Activated naive CD8-positive, alpha-beta T cell treated with anti-CD3 and anti-CD28 coated beads, Interleukin-2, amount 10 ng/mL, durations not matched to agents 7 days and 5 days (primary cell): ENCODE measurements around the gene TRAF5. TPM values are rescaled to one million over a fixed set of nuclear protein-coding genes. Genes with fewer than 3 reads are reported as not detected.

Experiments
- ATAC-seq: fragments of 150-1000 bp; cut with Tn5 transposase; one replicate; pipeline ENCODE4 v1.10.0; 2021; ENCODE audit warnings: low read depth, moderate library complexity
- POLR2A ChIA-PET: fragments of 350-600 bp; sonication (Branson Sonifier 250); formaldehyde crosslinking; loops from one replicate; lab custom pipeline; 2021; ENCODE audit warnings: antibody characterized with exemption; lab: Charles Lee
- DNase-seq: peaks from one replicate; pipeline ENCODE4 v3.0.0; 2021
- H3K27ac Mint-ChIP-seq: one replicate; pipeline ENCODE4 v1.8.0; 2022; ENCODE audit warnings: mild to moderate bottlenecking, mixed read lengths
- H3K27me3 Mint-ChIP-seq: one replicate; pipeline ENCODE4 v1.8.0; 2022; ENCODE audit warnings: mild to moderate bottlenecking, moderate library complexity, mixed read lengths
- H3K36me3 Mint-ChIP-seq: one replicate; pipeline ENCODE4 v1.8.0; 2021; ENCODE audit warnings: mild to moderate bottlenecking, mixed read lengths
- H3K4me1 Mint-ChIP-seq: one replicate; pipeline ENCODE4 v1.8.0; 2021; ENCODE audit warnings: mixed read lengths
- H3K4me3 Mint-ChIP-seq: one replicate; pipeline ENCODE4 v1.8.0; 2022; ENCODE audit warnings: mild to moderate bottlenecking, moderate library complexity, mixed read lengths
- H3K9me3 Mint-ChIP-seq: one replicate; pipeline ENCODE4 v1.8.0; 2021; ENCODE audit warnings: mixed read lengths
- total RNA-seq, 2 experiments: library from RNA; stranded (reverse); gene quantifications; one replicate each; pipeline ENCODE4 v1.2.3, GENCODE V29; 2021

TRAF5 gene
- total RNA-seq, 2 experiments from 2014 or later = 82.2 to 84.0 TPM

DNA sequence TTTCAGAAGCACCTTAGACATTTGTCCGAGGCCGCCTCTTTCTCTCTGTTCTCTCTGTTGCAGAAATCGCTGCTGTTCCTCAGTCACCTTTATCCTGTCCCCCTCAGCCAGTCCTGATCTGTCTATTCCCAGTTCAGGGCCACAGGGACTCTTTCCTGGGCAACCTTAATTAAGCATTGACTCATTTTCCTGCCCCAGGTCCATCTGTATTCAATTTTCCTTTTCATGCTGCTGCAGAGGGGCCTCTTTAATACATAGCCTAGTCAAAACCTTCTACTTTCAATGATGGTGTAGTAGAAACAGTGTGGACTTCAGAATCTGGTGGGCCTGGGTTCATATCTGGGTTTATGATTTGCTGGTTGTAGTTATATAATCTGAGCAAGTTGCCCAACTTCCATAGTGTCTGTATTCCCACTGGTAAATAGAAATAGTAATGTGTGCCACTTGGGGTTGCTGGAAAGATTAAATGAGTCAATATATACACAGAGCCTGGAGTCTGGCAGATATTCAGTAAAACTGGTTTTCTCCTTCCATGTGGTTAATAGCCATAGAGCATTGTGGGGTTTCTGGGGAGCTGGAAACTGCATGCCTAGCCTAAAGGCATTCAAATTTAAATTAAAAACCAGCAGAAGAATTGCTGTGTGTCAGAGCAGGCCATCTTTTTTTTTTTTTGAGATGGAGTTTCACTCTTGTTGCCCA, 4.5 kb downstream of the TRAF5 start:
- Mint-ChIP-seq H3K27me3 (no peaks in the 10 kb centered on the region), H3K4me1 (peaks cover 72% of the 10 kb centered on the region), H3K9me3 (no peaks in the 10 kb centered on the region), H3K27ac (peak overlapping the region; percentile 94), H3K4me3 (peak overlapping the region; percentile 92), H3K36me3 (peaks cover 25% of the 10 kb centered on the region)
- DNase-seq = no peak
- ATAC-seq = no peak
- POLR2A ChIA-PET = no interaction called here

DNA sequence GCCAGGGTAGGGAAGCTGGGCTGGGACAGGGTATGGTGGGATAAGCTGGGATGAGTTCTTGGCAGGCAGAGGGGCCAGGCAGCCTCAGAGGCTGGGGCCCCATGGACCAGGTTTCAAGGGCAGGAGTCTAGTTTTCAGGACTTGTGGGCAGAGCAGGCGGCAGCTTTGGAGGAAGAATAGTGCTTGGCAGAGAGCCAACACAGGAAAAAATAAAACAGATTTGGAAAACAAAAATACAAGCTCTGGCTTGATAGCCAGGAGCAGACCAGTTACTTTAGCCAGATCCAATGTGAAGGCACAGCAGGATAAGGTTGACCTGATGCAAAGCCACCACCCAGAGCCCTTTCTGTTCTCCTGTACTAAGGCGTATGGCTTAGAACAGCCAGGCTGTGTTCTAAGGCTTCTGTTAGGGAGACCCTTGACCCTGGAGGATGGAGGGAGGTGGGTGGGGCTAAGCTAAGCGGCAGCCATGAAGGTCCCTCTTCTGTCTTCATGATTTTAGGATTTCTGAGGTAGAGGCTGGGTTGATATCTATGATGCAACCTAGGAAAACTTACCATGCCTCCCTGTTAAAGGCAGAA, 5.5 kb downstream of the TRAF5 start:
- ATAC-seq (no peak), DNase-seq (no peak)
- H3K27ac Mint-ChIP-seq = peak overlapping the region; percentile 25
- no peak overlapping the region for H3K4me3 Mint-ChIP-seq
- peaks cover 78% of the 10 kb centered on the region for H3K4me1 Mint-ChIP-seq
- no peaks in the 10 kb centered on the region for H3K9me3 Mint-ChIP-seq
- POLR2A ChIA-PET = no interaction called here
- peaks cover 28% of the 10 kb centered on the region for H3K36me3 Mint-ChIP-seq
- H3K27me3 Mint-ChIP-seq = no peaks in the 10 kb centered on the region

DNA sequence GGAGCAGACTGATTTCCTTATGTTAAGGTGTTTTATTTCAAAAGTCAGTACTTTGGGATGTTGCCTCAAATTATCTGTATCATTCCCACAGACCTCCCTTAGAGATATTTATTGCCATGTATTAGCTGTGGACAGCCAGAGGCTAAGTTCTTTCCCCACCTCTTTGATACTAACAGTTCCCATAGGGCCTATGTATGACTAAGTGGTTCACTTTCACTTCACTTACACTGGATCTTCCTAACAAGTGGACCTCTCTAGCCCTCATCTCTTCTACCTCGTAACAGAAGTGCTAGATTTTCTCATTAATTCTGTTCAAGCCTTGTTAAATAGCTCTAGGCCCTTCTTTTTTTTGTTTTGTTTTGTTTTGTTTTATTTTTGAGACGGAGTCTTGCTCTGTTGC, 6.2 kb downstream of the TRAF5 start:
- ATAC-seq (no peak), DNase-seq (no peak)
- peaks cover 82% of the 10 kb centered on the region for H3K4me1 Mint-ChIP-seq
- POLR2A ChIA-PET = interaction anchor here (0.9 kb wide), 1 partner anchor 50 kb away, joined by 3 read pairs; no protein-coding TSS in a partner anchor
- H3K27ac Mint-ChIP-seq = peak overlapping the region; percentile 5
- H3K27me3 Mint-ChIP-seq = no peaks in the 10 kb centered on the region
- H3K36me3 Mint-ChIP-seq = peaks cover 35% of the 10 kb centered on the region
- no peaks in the 10 kb centered on the region for H3K9me3 Mint-ChIP-seq
- no peak overlapping the region for H3K4me3 Mint-ChIP-seq

DNA sequence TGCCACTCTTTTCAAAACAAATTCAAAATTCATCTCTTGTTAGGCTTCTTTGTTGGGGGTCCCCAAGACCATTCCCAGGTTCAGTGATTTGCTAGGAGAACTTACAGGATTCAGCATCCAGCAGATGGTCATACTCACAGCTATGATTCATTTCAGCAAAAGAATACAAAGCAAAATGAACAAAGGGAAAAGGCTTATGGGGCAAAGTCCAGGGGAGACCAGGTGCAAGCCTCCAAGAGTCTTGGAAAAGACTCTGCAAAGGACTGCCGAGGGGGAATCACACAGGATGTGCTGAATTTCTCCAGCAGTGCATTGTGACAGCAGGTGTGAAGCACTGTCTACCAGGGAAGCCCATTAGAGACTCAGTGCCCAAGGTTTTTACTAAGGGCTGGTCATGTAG, 7.3 kb downstream of the TRAF5 start:
- no peaks in the 10 kb centered on the region for H3K27me3 Mint-ChIP-seq
- ATAC-seq (no peak), DNase-seq (no peak)
- H3K9me3 Mint-ChIP-seq = no peaks in the 10 kb centered on the region
- peak overlapping the region; percentile 65 for H3K27ac Mint-ChIP-seq
- POLR2A ChIA-PET = no interaction called here
- peaks cover 33% of the 10 kb centered on the region for H3K36me3 Mint-ChIP-seq
- H3K4me3 Mint-ChIP-seq = no peak overlapping the region
- H3K4me1 Mint-ChIP-seq = peaks cover 77% of the 10 kb centered on the region

DNA sequence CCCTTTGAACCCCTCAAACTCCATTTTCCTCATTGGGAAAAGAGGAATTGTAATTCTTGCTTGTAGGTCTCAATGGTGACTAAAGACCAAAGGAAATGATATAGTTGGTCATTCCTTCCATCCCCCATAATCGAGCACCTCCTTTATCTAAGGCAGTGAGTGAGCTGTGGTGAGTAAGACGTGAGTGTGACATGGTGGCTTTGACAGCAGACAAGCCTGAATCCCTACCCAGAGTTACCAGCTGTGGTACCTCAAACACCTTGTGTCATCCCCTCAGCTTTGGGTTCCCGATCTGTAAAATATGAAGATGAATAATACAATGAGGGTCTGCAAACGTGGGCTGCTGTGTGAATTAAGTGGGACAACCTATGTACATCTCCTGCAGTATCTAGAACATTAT, 8.4 kb downstream of the TRAF5 start:
- Mint-ChIP-seq H3K36me3 (peaks cover 34% of the 10 kb centered on the region), H3K27me3 (no peaks in the 10 kb centered on the region), H3K9me3 (no peaks in the 10 kb centered on the region), H3K4me3 (peak overlapping the region; percentile 77), H3K4me1 (peaks cover 75% of the 10 kb centered on the region), H3K27ac (peak overlapping the region; percentile 91)
- ATAC-seq (no peak), DNase-seq (no peak)
- POLR2A ChIA-PET = interaction anchor here (1.6 to 3.3 kb wide), 3 partner anchors 7 to 76 kb away, joined by 3 to 18 read pairs (median 14); partner anchors contain the start of gene RCOR3

DNA sequence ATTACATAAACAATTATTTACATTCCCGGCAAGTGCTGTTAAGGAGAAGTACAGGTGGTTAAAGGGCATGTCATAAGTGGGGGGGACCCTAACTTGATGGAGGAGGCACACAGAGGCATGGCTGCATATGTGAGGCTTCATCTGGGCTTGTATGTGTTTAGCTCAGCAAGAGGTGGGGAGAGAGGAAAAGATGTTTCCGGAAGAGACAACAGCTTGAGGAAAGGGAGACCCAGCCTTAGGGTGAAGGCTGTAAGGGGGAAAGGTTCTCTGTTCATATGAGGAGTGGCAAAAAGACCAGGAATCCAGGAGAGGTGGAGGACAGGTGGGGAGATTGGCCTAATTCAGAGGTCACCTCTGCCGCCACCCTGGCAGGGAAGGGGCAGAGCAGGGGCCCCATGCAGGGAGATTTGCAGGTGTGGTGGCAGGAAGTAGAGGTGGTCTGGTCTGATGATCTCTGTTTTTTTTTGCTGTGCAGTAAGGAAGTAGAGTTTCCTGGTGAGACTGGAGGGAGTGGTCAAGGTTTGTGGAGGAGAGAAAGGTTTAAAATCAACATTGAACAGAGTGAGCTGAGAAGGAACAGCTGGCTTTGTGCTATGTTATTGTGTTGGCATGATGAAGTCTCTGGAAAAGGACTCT, 9.0 kb downstream of the TRAF5 start:
- H3K9me3 Mint-ChIP-seq = no peaks in the 10 kb centered on the region
- peaks cover 28% of the 10 kb centered on the region for H3K36me3 Mint-ChIP-seq
- peak overlapping the region; percentile 77 for H3K4me3 Mint-ChIP-seq
- H3K27ac Mint-ChIP-seq = peak overlapping the region; percentile 91
- POLR2A ChIA-PET = interaction anchor here (0.7 to 3.3 kb wide), 5 partner anchors 8 to 77 kb away, joined by 3 to 18 read pairs (median 5); partner anchors contain the start of gene RCOR3
- H3K27me3 Mint-ChIP-seq = no peaks in the 10 kb centered on the region
- peak; percentile 83 for ATAC-seq
- DNase-seq = peak; percentile 59
- H3K4me1 Mint-ChIP-seq = peaks cover 70% of the 10 kb centered on the region

DNA sequence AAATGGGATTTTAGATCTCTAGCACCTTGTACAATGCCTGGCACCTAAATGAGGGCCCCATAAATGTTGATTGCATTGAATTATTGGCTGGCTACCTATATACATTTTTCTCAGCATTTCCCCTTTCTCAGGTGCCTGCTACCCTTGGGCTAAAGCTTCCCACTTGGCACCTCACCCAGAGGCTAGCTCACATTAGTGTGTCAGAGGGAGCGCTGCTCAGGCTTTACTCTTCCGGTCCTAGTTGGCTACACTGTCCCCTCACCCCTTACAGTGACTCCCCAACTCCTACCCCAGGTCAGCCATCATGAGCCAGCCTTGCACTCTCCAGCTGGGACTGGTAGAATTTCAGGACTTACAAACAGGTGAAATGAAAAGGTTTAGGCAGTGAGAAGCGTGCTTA, 9.5 kb downstream of the TRAF5 start:
- H3K27ac Mint-ChIP-seq = peak overlapping the region; percentile 91
- POLR2A ChIA-PET = interaction anchor here (0.7 to 3.3 kb wide), 5 partner anchors 9 to 77 kb away, joined by 3 to 18 read pairs (median 5); partner anchors contain the start of gene RCOR3
- H3K27me3 Mint-ChIP-seq = no peaks in the 10 kb centered on the region
- H3K36me3 Mint-ChIP-seq = peaks cover 29% of the 10 kb centered on the region
- DNase-seq (no peak), ATAC-seq (peak; percentile 3)
- H3K4me1 Mint-ChIP-seq = peaks cover 68% of the 10 kb centered on the region
- H3K4me3 Mint-ChIP-seq = peak overlapping the region; percentile 77
- no peaks in the 10 kb centered on the region for H3K9me3 Mint-ChIP-seq

DNA sequence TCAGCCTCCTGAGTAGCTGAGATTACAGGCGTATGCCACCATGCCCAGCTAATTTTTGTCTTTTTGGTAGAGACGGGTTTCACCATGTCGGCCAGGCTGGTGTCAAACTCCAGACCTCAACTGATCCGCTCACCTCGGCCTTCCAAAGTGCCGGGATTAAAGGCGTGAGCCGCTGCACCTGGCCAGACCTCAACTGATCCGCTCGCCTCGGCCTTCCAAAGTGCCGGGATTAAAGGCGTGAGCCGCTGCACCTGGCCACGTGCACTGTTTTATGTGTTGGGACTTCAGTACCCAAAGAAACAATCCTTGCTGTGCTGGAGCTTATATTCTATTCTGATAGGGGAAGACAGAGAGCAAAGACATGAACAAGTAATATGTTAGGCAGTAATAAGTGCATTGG, 10.1 kb downstream of the TRAF5 start:
- peak overlapping the region; percentile 77 for H3K4me3 Mint-ChIP-seq
- H3K27me3 Mint-ChIP-seq = no peaks in the 10 kb centered on the region
- peaks cover 69% of the 10 kb centered on the region for H3K4me1 Mint-ChIP-seq
- H3K36me3 Mint-ChIP-seq = peaks cover 31% of the 10 kb centered on the region
- H3K9me3 Mint-ChIP-seq = no peaks in the 10 kb centered on the region
- ATAC-seq = no peak
- no peak for DNase-seq
- H3K27ac Mint-ChIP-seq = peak overlapping the region; percentile 91
- POLR2A ChIA-PET = interaction anchor here (1.6 to 3.3 kb wide), 3 partner anchors 9 to 78 kb away, joined by 3 to 18 read pairs (median 14); partner anchors contain the start of gene RCOR3

DNA sequence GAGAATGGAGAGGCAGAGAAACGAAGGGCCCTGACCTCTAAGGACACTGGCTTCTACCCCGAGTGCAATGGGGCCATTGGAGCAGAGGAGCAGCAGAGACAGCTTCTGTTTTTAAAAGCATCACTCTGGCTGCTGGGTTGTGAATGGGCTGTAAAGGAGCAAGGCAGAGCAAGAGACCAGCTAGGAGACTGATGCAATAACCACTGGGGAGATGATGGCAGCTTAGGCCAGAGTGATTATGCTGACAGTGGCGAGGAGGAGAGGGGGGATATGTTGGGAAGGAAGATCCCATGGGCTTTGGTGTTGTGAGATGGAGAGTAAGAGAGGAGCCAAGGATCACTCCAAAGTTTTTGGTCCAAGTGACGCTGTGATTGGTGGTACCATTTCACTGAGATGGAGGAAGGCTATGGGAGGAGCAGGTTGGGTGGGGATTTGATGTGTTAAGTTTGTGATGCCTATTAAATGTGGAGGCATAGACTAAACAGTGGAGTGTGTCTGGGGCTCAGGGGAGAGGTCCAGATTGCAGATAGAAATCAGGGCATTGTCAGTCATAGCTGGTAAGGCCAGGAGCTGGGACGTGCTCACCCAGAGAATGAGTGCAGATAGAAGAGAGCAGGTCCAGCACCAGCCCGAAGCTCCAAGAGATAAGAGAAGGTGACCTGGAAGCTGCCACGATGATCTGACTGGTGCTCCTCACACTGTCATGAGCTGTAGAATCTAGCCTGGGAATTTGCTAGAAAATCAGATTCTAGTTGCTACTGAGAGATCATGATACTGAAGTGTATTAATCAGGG, 11.0 kb downstream of the TRAF5 start:
- ATAC-seq (no peak), DNase-seq (no peak)
- Mint-ChIP-seq H3K27me3 (no peaks in the 10 kb centered on the region), H3K4me3 (no peak overlapping the region), H3K9me3 (no peaks in the 10 kb centered on the region), H3K4me1 (peaks cover 67% of the 10 kb centered on the region), H3K27ac (peak overlapping the region; percentile 91), H3K36me3 (peaks cover 33% of the 10 kb centered on the region)
- POLR2A ChIA-PET = interaction anchor here (1.9 to 3.3 kb wide), 2 partner anchors 10 to 12 kb away, joined by 5 to 14 read pairs; no protein-coding TSS in a partner anchor

DNA sequence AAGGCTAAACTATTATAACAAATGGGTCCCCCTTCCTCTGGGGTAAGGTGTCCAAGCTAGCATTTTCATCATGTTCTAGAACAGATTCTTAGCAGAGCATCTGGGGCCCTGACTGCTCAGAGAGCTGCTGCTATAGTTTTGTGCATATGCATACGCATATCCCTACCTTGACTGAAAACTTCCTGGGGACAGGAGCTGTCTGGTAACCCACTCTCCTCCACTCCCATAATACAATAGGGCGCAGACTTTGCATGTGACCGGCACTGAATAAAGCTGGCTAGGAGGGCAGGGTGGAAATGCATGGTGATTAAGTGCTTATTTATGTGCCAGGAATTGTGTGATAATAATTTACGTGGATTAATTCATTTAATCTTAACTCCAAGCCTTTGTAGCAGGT, 11.6 kb downstream of the TRAF5 start:
- no peak overlapping the region for H3K27ac Mint-ChIP-seq
- no peak for ATAC-seq
- H3K9me3 Mint-ChIP-seq = no peaks in the 10 kb centered on the region
- peaks cover 38% of the 10 kb centered on the region for H3K36me3 Mint-ChIP-seq
- POLR2A ChIA-PET = interaction anchor here (1.9 kb wide), 1 partner anchor 11 kb away, joined by 5 read pairs; no protein-coding TSS in a partner anchor
- DNase-seq = no peak
- H3K27me3 Mint-ChIP-seq = no peaks in the 10 kb centered on the region
- peaks cover 68% of the 10 kb centered on the region for H3K4me1 Mint-ChIP-seq
- H3K4me3 Mint-ChIP-seq = no peak overlapping the region

DNA sequence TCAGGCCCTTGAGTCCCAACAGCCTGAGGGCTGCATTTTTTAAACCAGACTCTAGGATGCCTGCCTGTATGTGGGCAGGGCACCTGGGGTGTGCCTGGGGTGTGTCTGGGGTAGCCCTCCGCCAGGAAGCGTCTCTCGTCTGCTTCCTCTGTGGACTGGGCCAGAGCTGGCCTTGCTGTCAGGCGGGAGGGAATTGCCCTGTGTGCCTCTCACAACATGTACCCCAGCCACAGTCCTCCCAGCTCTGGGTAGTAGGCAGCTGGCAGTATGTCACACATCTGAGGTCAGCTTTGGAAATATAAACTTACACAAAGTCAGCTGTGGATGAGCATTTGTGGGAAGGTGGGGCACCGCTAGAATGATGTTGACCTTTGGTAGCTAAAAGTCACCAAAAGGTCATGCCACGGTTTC, 13.0 kb downstream of the TRAF5 start:
- ATAC-seq = peak; percentile 23

DNA sequence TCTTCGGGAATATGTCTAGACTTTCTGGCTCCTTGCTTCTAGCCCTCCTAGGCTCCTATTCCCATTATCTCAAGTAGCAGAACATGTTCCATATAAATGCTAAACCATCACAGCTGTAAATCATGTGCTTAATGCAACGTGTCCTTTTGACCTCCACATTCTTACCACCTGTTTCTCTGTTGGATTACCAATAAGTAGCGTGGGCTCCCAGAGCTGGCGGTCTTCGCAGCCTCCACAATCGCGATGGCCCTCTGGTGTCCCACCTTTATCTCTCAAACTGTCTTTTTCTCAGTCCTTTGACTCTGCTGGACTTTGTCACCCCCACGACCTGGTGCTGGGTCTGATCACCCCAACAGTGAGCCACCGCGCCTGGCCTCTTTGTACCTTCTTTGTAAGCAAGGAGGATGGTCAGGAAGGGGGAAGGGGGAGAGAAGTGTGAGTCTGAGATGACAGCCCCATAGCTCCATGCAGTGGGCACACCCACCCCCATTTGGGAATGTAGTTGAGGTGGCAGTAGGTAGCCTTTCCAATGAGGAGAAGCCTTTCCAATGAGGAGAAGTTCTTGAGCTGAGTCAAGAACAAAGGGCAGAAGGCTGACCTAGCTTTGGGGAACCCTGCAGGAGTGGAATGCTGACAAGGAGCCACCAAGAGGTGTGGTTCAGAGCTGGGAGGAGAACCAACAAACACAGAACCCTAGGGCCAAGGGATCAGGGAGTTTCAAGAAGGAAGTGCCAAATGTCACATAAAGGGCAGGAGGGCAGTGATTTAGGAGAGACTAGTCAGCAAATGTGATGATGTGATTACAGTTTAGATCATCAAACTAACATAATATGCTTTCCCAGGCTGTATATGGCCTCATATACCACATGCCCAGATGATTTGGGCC, 14.2 kb downstream of the TRAF5 start:
- H3K4me3 Mint-ChIP-seq = peak overlapping the region; percentile 10
- no peaks in the 10 kb centered on the region for H3K9me3 Mint-ChIP-seq

More for the DNA sequence above, 13.0 kb downstream of the TRAF5 start:
- peak overlapping the region; percentile 82 for H3K27ac Mint-ChIP-seq
- H3K27me3 Mint-ChIP-seq = no peaks in the 10 kb centered on the region
- no peaks in the 10 kb centered on the region for H3K9me3 Mint-ChIP-seq
- peaks cover 40% of the 10 kb centered on the region for H3K36me3 Mint-ChIP-seq
- POLR2A ChIA-PET = no interaction called here
- H3K4me3 Mint-ChIP-seq = peak overlapping the region; percentile 8
- no peak for DNase-seq
- H3K4me1 Mint-ChIP-seq = peaks cover 69% of the 10 kb centered on the region

More for the DNA sequence above, 14.2 kb downstream of the TRAF5 start:
- DNase-seq (no peak), ATAC-seq (no peak)
- Mint-ChIP-seq H3K36me3 (peaks cover 43% of the 10 kb centered on the region), H3K4me1 (peaks cover 57% of the 10 kb centered on the region), H3K27me3 (no peaks in the 10 kb centered on the region), H3K27ac (no peak overlapping the region)
- POLR2A ChIA-PET = interaction anchor here (2.3 kb wide), 1 partner anchor 12 kb away, joined by 11 read pairs; no protein-coding TSS in a partner anchor
